A549 (cell line): ENCODE data around the gene SNAP23. TPM values are rescaled to one million over a fixed set of nuclear protein-coding genes. Genes with fewer than 3 reads are reported as not detected.

Source experiments
- ATAC-seq, 2 experiments: fragments of 200-7000 bp in 1 of 2; fragments of >200 bp in 1 of 2; cut with Nextera tagmentation in 1 of 2; cut with Tn5 transposase in 1 of 2; 3 replicates each; pipeline versions ENCODE4 v1.8.0 to v1.9.1; 2018 to 2020; ENCODE audit warnings: mild to moderate bottlenecking in 1 of 2, moderate library complexity in 1 of 2
- CTCF ChIA-PET: fragments of 300-600 bp; sonication (Branson Sonifier 250); formaldehyde crosslinking; extraction: SDS; loops from one replicate; lab custom pipeline; 2021; ENCODE audit warnings: antibody characterized with exemption, inconsistent platforms; lab: Yijun Ruan, JAX
- POLR2A ChIA-PET: fragments of 350-600 bp; formaldehyde crosslinking; extraction: SDS; loops from one replicate; lab custom pipeline; 2021; ENCODE audit warnings: antibody characterized with exemption, inconsistent platforms; lab: Yijun Ruan, JAX
- DNase-seq, 2 experiments: peaks; one replicate each; pipeline versions ENCODE4 v3.0.0 to v3.0.0-alpha.2; 2011 to 2016; ENCODE audit warnings: low read depth in 1 of 2, low spot score in 1 of 2
- FAIRE-seq: peaks from 2 replicates; lab custom pipeline; 2011; peaks lifted over from hg19 to GRCh38; lab: Jason Lieb, UNC
- H3K27ac ChIP-seq, 2 experiments: fragments of >200 bp; sonication (Bioruptor Twin); formaldehyde crosslinking; 3 replicates each; pipeline ENCODE4 v1.5.1; 2016 to 2017
- H3K4me1 ChIP-seq: fragments of >200 bp; sonication (Bioruptor Twin); formaldehyde crosslinking; 3 replicates; pipeline ENCODE4 v1.6.1; 2016
- H3K4me2 ChIP-seq: fragments of >200 bp; sonication (Bioruptor Twin); formaldehyde crosslinking; 3 replicates; pipeline ENCODE4 v1.6.1; 2016
- H3K4me3 ChIP-seq: fragments of >200 bp; sonication (Bioruptor Twin); formaldehyde crosslinking; 3 replicates; pipeline ENCODE4 v1.5.1; 2016
- H3K9me3 ChIP-seq: fragments of >200 bp; sonication (Bioruptor Twin); formaldehyde crosslinking; 3 replicates; pipeline ENCODE4 v1.6.1; 2016
- ATOH8 ChIP-seq: fragments of 250-450 bp; sonication (Bioruptor Pico); IDR thresholded peaks from 2 replicates; pipeline ENCODE4 v1.5.0; 2020; ENCODE audit warnings: low read depth, mild to moderate bottlenecking, moderate library complexity
- CBX2 ChIP-seq: fragments of 200-600 bp; sonication (generic); IDR thresholded peaks from 2 replicates; pipeline ENCODE4 v1.6.1; 2016; ENCODE audit warnings: low read depth, mild to moderate bottlenecking, borderline replicate concordance
- CBX8 ChIP-seq: fragments of 200-600 bp; sonication (generic); IDR thresholded peaks from 2 replicates; pipeline ENCODE4 v1.6.1; 2016
- CEBPB ChIP-seq, 2 experiments: fragments of >200 bp in 1 of 2; sonication (Bioruptor Twin) in 1 of 2; formaldehyde crosslinking in 1 of 2; IDR thresholded peaks; 2 replicates each; pipeline ENCODE4 v1.6.1; 2012 to 2016
- CHD2 ChIP-seq: fragments of 150-350 bp; IDR thresholded peaks from 2 replicates; pipeline ENCODE4 v1.6.1; 2014; ENCODE audit warnings: low read length; ENCODE audit not compliant: partially characterized antibody
- EHMT2 ChIP-seq: fragments of 200-600 bp; sonication (generic); IDR thresholded peaks from 2 replicates; pipeline ENCODE4 v1.6.1; 2016; ENCODE audit warnings: antibody characterized with exemption, low read depth, mild to moderate bottlenecking, moderate library complexity
- ELK1 ChIP-seq: fragments of 150-350 bp; IDR thresholded peaks from 2 replicates; pipeline ENCODE4 v1.6.1; 2014; ENCODE audit warnings: low read depth, mild to moderate bottlenecking, low read length
- HDAC2 ChIP-seq: fragments of 200-600 bp; sonication (generic); IDR thresholded peaks from 2 replicates; pipeline ENCODE4 v1.6.1; 2016
- HEYL ChIP-seq: fragments of 250-450 bp; sonication (Bioruptor Pico); IDR thresholded peaks from 2 replicates; pipeline ENCODE4 v1.8.0; 2021; ENCODE audit warnings: mild to moderate bottlenecking, moderate library complexity
- HOXB5 ChIP-seq: fragments of 250-450 bp; sonication (Bioruptor Pico); IDR thresholded peaks from 2 replicates; pipeline ENCODE4 v1.5.0; 2020; ENCODE audit warnings: mild to moderate bottlenecking, moderate library complexity
- JUN ChIP-seq, 2 experiments: fragments of >200 bp; sonication (Bioruptor Twin); formaldehyde crosslinking; IDR thresholded peaks; 2 replicates in 1 of 2; 3 replicates in 1 of 2; pipeline ENCODE4 v1.6.1; 2016 to 2017
- MYC ChIP-seq: IDR thresholded peaks from 2 replicates; pipeline ENCODE4 v1.6.1; 2012; ENCODE audit warnings: mild to moderate bottlenecking, inconsistent platforms, low read length, improper control_type of control experiment, borderline replicate concordance
- PBX3 ChIP-seq: IDR thresholded peaks from 2 replicates; pipeline ENCODE4 v1.6.1; 2012
- POLR2A ChIP-seq: IDR thresholded peaks from 2 replicates; pipeline ENCODE4 v1.6.1; 2012; ENCODE audit warnings: mild to moderate bottlenecking, low read length
- POLR2AphosphoS2 ChIP-seq: conservative IDR thresholded peaks from 2 replicates; pipeline ENCODE4 v1.6.1; 2012; ENCODE audit warnings: low read length, improper control_type of control experiment, inconsistent platforms
- RARB ChIP-seq: fragments of 250-450 bp; sonication (Bioruptor Pico); IDR thresholded peaks from 2 replicates; pipeline ENCODE4 v1.8.0; 2021; ENCODE audit warnings: mild to moderate bottlenecking, moderate library complexity
- TFCP2L1 ChIP-seq: fragments of 250-450 bp; sonication (Bioruptor Pico); IDR thresholded peaks from 2 replicates; pipeline ENCODE4 v1.5.0; 2021; ENCODE audit warnings: mild to moderate bottlenecking
- USF2 ChIP-seq: fragments of 450-650 bp; IDR thresholded peaks from 2 replicates; pipeline ENCODE4 v1.6.1; 2014; ENCODE audit warnings: antibody characterized with exemption
- ZC3H11A ChIP-seq: fragments of 450-650 bp; IDR thresholded peaks from 2 replicates; pipeline ENCODE4 v1.6.1; 2014; ENCODE audit warnings: antibody characterized with exemption, mild to moderate bottlenecking
- WGBS: methylation state at CpG from one replicate; pipeline ENCODE4 v1.1.6; 2017; ENCODE audit errors: missing lambda C conversion rate; 5-methylcytosine and 5-hydroxymethylcytosine counted together
- polyA plus RNA-seq, 4 experiments: library from polyadenylated mRNA; depleted of rRNA in 3 of 4; stranded (reverse); fragments of >200 nt; fragmentation: RNase III in 1 of 4; extraction: RNeasy Plus Mini Kit Qiagen cat#74134 plus additional on column Dnase treatment in 1 of 4; gene quantifications; 2 replicates in 3 of 4; 3 replicates in 1 of 4; pipeline ENCODE4 v1.2.3, GENCODE V29; 2011 to 2017
- TF ChIP-seq, protein P1 (sequence below): IDR thresholded peaks from 2 replicates; pipeline ENCODE4 v1.6.1; 2012; ENCODE audit warnings: low read depth, borderline replicate concordance

SNAP23 gene
- polyA plus RNA-seq, 2 of the 4 experiments (the other 2 are of a cell fraction): 33.6 to 51.2 TPM

- CTCF ChIA-PET: interaction anchor here (1.2 to 1.5 kb wide), 5 partner anchors 12 to 483 kb away, joined by 3 to 5 read pairs (median 3); no protein-coding TSS in a partner anchor
- 83% methylated on average over 3 of the region's 3 CpGs for WGBS
- Histone ChIP-seq H3K9me3 (no peaks in the 10 kb centered on the region), H3K4me1 (no peaks in the 10 kb centered on the region), H3K4me2 (no peak overlapping the region), H3K4me3 (no peak overlapping the region), H3K27ac (no peak overlapping the region)
- FAIRE-seq (no peak), DNase-seq (no peak), ATAC-seq (no peak)
- TF ChIP-seq MYC (no peak), CEBPB (IDR thresholded peaks at IDR 0.05) (no peak), ATOH8 (CRISPR knock-in tag) (no peak), ZC3H11A (no peak)
- POLR2A ChIA-PET: no interaction called here
Measured at GRCh38 chr15:42471002-42471401, 24.4 kb upstream of the SNAP23 start.

GRCh38 chr15:42474827-42475226, 20.6 kb upstream of the SNAP23 start:
- H3K4me1 ChIP-seq: no peaks in the 10 kb centered on the region
- WGBS: 62% methylated on average over 2 of the region's 2 CpGs
- POLR2A ChIA-PET: no interaction called here
- ATAC-seq (no peak), DNase-seq (no peak), FAIRE-seq (no peak)
- H3K4me2 ChIP-seq: no peak overlapping the region
- H3K4me3 ChIP-seq: no peak overlapping the region
- H3K9me3 ChIP-seq: no peaks in the 10 kb centered on the region
- TF ChIP-seq USF2: no peak
- no peak for TF ChIP-seq POLR2A
- TF ChIP-seq PBX3: no peak
- no peak for TF ChIP-seq EHMT2
- TF ChIP-seq HDAC2: no peak
- no peak for TF ChIP-seq CBX2
- no peak for TF ChIP-seq CHD2
- TF ChIP-seq JUN (IDR thresholded peaks at IDR 0.05): no peak
- TF ChIP-seq ATOH8 (CRISPR knock-in tag): no peak
- no peak for TF ChIP-seq RARB (CRISPR knock-in tag)
- TF ChIP-seq ELK1: no peak
- TF ChIP-seq HEYL: no peak
- TF ChIP-seq, protein P1, sequence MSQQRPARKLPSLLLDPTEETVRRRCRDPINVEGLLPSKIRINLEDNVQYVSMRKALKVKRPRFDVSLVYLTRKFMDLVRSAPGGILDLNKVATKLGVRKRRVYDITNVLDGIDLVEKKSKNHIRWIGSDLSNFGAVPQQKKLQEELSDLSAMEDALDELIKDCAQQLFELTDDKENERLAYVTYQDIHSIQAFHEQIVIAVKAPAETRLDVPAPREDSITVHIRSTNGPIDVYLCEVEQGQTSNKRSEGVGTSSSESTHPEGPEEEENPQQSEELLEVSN: no peak
- no peak for TF ChIP-seq TFCP2L1 (CRISPR knock-in tag)
- no peak for TF ChIP-seq POLR2AphosphoS2
- TF ChIP-seq CBX8: no peak
- TF ChIP-seq HOXB5 (CRISPR knock-in tag): no peak
- CTCF ChIA-PET: interaction anchor here (1.2 kb wide), 1 partner anchor 26 kb away, joined by 3 read pairs; no protein-coding TSS in a partner anchor
- no peak overlapping the region for H3K27ac ChIP-seq
